CD14-positive monocyte (primary cell): ENCODE measurements around the gene NEXMIF. TPM values are rescaled to one million over a fixed set of nuclear protein-coding genes. Genes with fewer than 3 reads are reported as not detected.

Source experiments
- DNase-seq, 3 donors: peaks; one replicate each; pipeline ENCODE4 v3.0.0-alpha.2; 2011 to 2022
- H2AFZ ChIP-seq: 2 replicates; pipeline ENCODE4 v1.6.0; 2012; ENCODE audit warnings: mild to moderate bottlenecking, low read depth, low read length, inconsistent platforms; ENCODE audit not compliant: insufficient read depth, poor library complexity, severe bottlenecking
- H3K27ac ChIP-seq, 2 donors: 1 replicate in 1 of 2; 2 replicates in 1 of 2; pipeline ENCODE4 v1.5.1; 2012 to 2013; ENCODE audit warnings: low read length in 2 of 2, control low read depth in 1 of 2, inconsistent platforms in 1 of 2, low read depth in 1 of 2, mild to moderate bottlenecking in 1 of 2
- H3K27me3 ChIP-seq, 2 donors: one replicate each; pipeline versions ENCODE4 v1.6.0 to v1.6.1; 2011 to 2013; ENCODE audit warnings: low read length in 2 of 2; ENCODE audit not compliant: control insufficient read depth in 2 of 2, insufficient read depth in 2 of 2
- H3K36me3 ChIP-seq, 2 donors: replicated peaks in 1 of 2; 1 replicate in 1 of 2; 2 replicates in 1 of 2; pipeline versions ENCODE4 v1.5.1 to v1.6.1; 2012 to 2013; ENCODE audit warnings: low read length in 2 of 2, control low read depth in 1 of 2, inconsistent platforms in 1 of 2, mild to moderate bottlenecking in 1 of 2; ENCODE audit not compliant: insufficient read depth in 2 of 2, control insufficient read depth in 1 of 2
- H3K4me1 ChIP-seq, 2 donors: 1 replicate in 1 of 2; 2 replicates in 1 of 2; pipeline versions ENCODE4 v1.5.1 to v1.6.1; 2012 to 2013; ENCODE audit warnings: low read length in 2 of 2, control low read depth in 1 of 2, inconsistent platforms in 1 of 2, mild to moderate bottlenecking in 1 of 2, moderate library complexity in 1 of 2; ENCODE audit not compliant: insufficient read depth in 2 of 2, control insufficient read depth in 1 of 2
- H3K4me2 ChIP-seq: replicated peaks from 2 replicates; pipeline ENCODE3; 2012; ENCODE audit warnings: low read length, moderate library complexity, mild to moderate bottlenecking; ENCODE audit not compliant: poor library complexity, severe bottlenecking; ENCODE audit errors: extremely low read depth
- H3K4me3 ChIP-seq, 3 experiments: fragments of 200-600 bp in 1 of 3; sonication (generic) in 1 of 3; replicated peaks in 1 of 3; 1 replicate in 2 of 3; 2 replicates in 1 of 3; pipeline ENCODE4 v1.5.1; 2011 to 2013; ENCODE audit warnings: low read length in 3 of 3, mild to moderate bottlenecking in 3 of 3, control low read depth in 2 of 3, low read depth in 2 of 3, inconsistent platforms in 1 of 3, moderate library complexity in 1 of 3
- H3K79me2 ChIP-seq: 2 replicates; pipeline ENCODE4 v1.6.0; 2012; ENCODE audit warnings: mild to moderate bottlenecking, control low read depth, inconsistent platforms, low read length, moderate library complexity; ENCODE audit not compliant: insufficient read depth
- H3K9ac ChIP-seq: 2 replicates; pipeline ENCODE4 v1.6.0; 2017; ENCODE audit warnings: low read length, mild to moderate bottlenecking; ENCODE audit not compliant: insufficient read depth, poor library complexity, severe bottlenecking
- H3K9me3 ChIP-seq, 2 donors: replicated peaks in 1 of 2; 1 replicate in 1 of 2; 2 replicates in 1 of 2; pipeline versions ENCODE4 v1.5.1 to v1.6.1; 2012 to 2013; ENCODE audit warnings: low read length in 2 of 2, control low read depth in 1 of 2; ENCODE audit not compliant: control insufficient read depth in 1 of 2, insufficient read depth in 1 of 2
- H4K20me1 ChIP-seq: 2 replicates; pipeline ENCODE4 v1.6.0; 2012; ENCODE audit warnings: mild to moderate bottlenecking, low read length, control low read depth, moderate library complexity; ENCODE audit not compliant: insufficient read depth
- H3K27ac Mint-ChIP-seq, 7 donors: one replicate each; pipeline ENCODE4 v1.8.0; 2020; ENCODE audit warnings: mild to moderate bottlenecking in 7 of 7, mixed read lengths in 7 of 7, moderate library complexity in 6 of 7, inconsistent platforms in 2 of 7
- H3K27me3 Mint-ChIP-seq, 3 donors: one replicate each; pipeline ENCODE4 v1.8.0; 2021 to 2022; ENCODE audit warnings: low read depth in 3 of 3, mild to moderate bottlenecking in 3 of 3, mixed read lengths in 3 of 3, moderate library complexity in 3 of 3, inconsistent platforms in 1 of 3
- H3K36me3 Mint-ChIP-seq, 2 donors: one replicate each; pipeline ENCODE4 v1.8.0; 2020; ENCODE audit warnings: mixed read lengths in 2 of 2, inconsistent platforms in 1 of 2, mild to moderate bottlenecking in 1 of 2
- H3K4me1 Mint-ChIP-seq: one replicate; pipeline ENCODE4 v1.8.0; 2020; ENCODE audit warnings: mild to moderate bottlenecking, mixed read lengths
- H3K4me3 Mint-ChIP-seq, 2 donors: one replicate each; pipeline ENCODE4 v1.8.0; 2020; ENCODE audit warnings: mild to moderate bottlenecking in 2 of 2, mixed read lengths in 2 of 2, moderate library complexity in 1 of 2
- H3K9me3 Mint-ChIP-seq, 7 donors: one replicate each; pipeline ENCODE4 v1.8.0; 2020 to 2022; ENCODE audit warnings: mixed read lengths in 7 of 7, mild to moderate bottlenecking in 6 of 7, moderate library complexity in 6 of 7, inconsistent platforms in 2 of 7
- WGBS: methylation state at CpG from one replicate; pipeline ENCODE4 v1.1.5; 2013; ENCODE audit warnings: missing lambda C conversion rate; ENCODE audit not compliant: insufficient coverage; 5-methylcytosine and 5-hydroxymethylcytosine counted together
- intact Hi-C, 2 donors: fragments of 100-400 bp; cut with micrococcal nuclease; formaldehyde crosslinking; loops; one replicate each; pipeline versions ENCODE4 v1.15.0 to v1.15.1; 2023
- polyA plus RNA-seq, 3 donors: library from polyadenylated mRNA; depleted of rRNA in 1 of 3; unstranded in 2 of 3; stranded (reverse) in 1 of 3; fragments of 300-500 nt in 2 of 3; fragments of >200 nt in 1 of 3; fragmentation: Illumina TruSeq in 2 of 3; gene quantifications; 1 replicate in 2 of 3; 2 replicates in 1 of 3; pipeline ENCODE4 v1.2.3, GENCODE V29; 2012 to 2021
- TF ChIP-seq, protein P1 (sequence below): fragments of 200-600 bp; IDR thresholded peaks from one replicate; pipeline ENCODE4 v1.8.0; 2022; ENCODE audit warnings: antibody characterized with exemption, mild to moderate bottlenecking

The NEXMIF gene
- polyA plus RNA-seq, 3 donors, result not detected

DNA sequence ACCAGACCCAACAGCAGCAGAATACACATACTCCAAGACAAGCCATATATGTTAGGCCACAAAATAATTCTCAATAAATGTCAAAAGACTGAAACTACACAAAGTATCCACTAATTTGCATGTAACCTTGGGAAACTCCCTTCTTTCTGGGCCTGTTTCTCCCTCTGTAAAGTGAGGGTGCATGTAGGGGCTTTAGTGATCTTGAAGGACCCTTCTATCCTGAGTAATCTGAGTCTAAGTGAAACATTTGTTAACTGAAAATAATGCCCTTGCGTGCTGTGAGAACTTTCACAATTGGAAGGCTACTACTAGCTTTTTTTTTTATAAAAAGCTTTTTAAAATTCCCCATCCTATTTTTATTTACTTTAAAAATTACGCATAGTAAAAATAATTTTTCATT lies 125.2 kb downstream of the NEXMIF start:
- Mint-ChIP-seq H3K27me3 (peaks cover 0 to 1% (median 0%) of the 10 kb centered on the region in 3 donors), H3K4me3 (no peak overlapping the region), H3K9me3 (peaks cover 0 to 6% (median 2%) of the 10 kb centered on the region in 7 donors), H3K27ac (no peak overlapping the region), H3K4me1 (no peaks in the 10 kb centered on the region), H3K36me3 (no peaks in the 10 kb centered on the region)
- Histone ChIP-seq H3K9ac (no peak overlapping the region), H3K36me3 (no peaks in the 10 kb centered on the region), H3K4me3 (no peak overlapping the region), H3K79me2 (no peaks in the 10 kb centered on the region), H3K9me3 (peaks cover 0 to 7% of the 10 kb centered on the region in 2 donors), H4K20me1 (no peaks in the 10 kb centered on the region), H3K4me1 (no peaks in the 10 kb centered on the region), H3K4me2 (no peak overlapping the region), H2AFZ (no peak overlapping the region), H3K27me3 (no peaks in the 10 kb centered on the region), H3K27ac (no peak overlapping the region)
- WGBS, result no CpG with 5 or more reads among the region's 2 CpGs
- DNase-seq, result no peak
- intact Hi-C loops, result no loop called here
- TF ChIP-seq, protein P1, sequence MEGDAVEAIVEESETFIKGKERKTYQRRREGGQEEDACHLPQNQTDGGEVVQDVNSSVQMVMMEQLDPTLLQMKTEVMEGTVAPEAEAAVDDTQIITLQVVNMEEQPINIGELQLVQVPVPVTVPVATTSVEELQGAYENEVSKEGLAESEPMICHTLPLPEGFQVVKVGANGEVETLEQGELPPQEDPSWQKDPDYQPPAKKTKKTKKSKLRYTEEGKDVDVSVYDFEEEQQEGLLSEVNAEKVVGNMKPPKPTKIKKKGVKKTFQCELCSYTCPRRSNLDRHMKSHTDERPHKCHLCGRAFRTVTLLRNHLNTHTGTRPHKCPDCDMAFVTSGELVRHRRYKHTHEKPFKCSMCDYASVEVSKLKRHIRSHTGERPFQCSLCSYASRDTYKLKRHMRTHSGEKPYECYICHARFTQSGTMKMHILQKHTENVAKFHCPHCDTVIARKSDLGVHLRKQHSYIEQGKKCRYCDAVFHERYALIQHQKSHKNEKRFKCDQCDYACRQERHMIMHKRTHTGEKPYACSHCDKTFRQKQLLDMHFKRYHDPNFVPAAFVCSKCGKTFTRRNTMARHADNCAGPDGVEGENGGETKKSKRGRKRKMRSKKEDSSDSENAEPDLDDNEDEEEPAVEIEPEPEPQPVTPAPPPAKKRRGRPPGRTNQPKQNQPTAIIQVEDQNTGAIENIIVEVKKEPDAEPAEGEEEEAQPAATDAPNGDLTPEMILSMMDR, result no peak

DNA sequence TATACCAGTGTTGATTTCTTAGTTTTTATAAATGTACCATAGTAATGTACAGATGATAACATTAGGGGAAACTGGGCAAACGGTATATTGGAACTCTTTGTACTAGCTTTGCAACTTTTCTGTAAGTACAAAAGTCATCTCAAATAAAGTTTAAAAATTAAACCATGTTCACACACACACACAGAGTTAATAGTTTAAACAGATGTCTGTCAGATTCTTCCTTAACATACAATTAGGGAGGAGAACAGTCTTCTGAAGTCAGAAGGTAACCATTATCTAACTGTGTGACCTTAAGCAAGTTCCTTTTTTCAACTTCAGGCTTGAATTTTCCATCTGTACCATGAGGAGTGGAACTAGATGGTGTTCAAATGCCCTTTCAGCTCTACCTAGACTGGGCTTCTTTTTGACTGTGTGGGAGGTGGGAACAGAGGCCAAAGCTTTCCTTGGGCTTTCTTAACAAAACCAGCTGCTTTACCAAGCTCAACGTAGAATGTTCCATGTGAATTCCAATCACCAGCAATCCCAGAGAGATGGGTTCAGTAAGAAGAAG lies 127.8 kb downstream of the NEXMIF start:
- Histone ChIP-seq H3K9me3 (peaks cover 0 to 7% of the 10 kb centered on the region in 2 donors), H3K36me3 (no peaks in the 10 kb centered on the region), H3K9ac (no peak overlapping the region), H3K79me2 (no peaks in the 10 kb centered on the region), H2AFZ (no peak overlapping the region), H3K27ac (no peak overlapping the region), H3K4me1 (no peaks in the 10 kb centered on the region), H3K4me2 (no peak overlapping the region), H3K27me3 (no peaks in the 10 kb centered on the region), H4K20me1 (no peaks in the 10 kb centered on the region), H3K4me3 (no peak overlapping the region)
- TF ChIP-seq, protein P1, result no peak
- Mint-ChIP-seq H3K27me3 (peaks cover 0 to 1% (median 0%) of the 10 kb centered on the region in 3 donors), H3K4me3 (no peak overlapping the region), H3K9me3 (peaks cover 0 to 13% (median 5%) of the 10 kb centered on the region in 7 donors), H3K36me3 (no peaks in the 10 kb centered on the region), H3K27ac (peak overlapping the region in 1 of 7 donors; percentile 6), H3K4me1 (no peaks in the 10 kb centered on the region)
- no peak for DNase-seq
- WGBS, result no CpG with 5 or more reads among the region's 2 CpGs
- intact Hi-C loops, result no loop called here
